ENCODE data around the gene KLHDC4.

GRCh38 chr16:87705771-87706277, 60.0 kb downstream of the KLHDC4 start:
- TF ChIP-seq CTCF (IDR thresholded peaks at IDR 0.05), result no peak
- TF ChIP-seq POLR2A (IDR thresholded peaks at IDR 0.05), result no peak
